HL-60/S4 treated with phorbol 12-myristate 13-acetate at 8.2 ng/mL for 4 days and 3 days (cell line): Measurements from ENCODE around the gene SLC4A9.

ENCODE experiments used
- in situ Hi-C: fragments of 300-500 bp; cut with MboI; formaldehyde crosslinking; loops from 2 replicates; pipeline ENCODE4 v1.15.0; 2022; ENCODE audit warnings: low sequenced_read_pairs

SLC4A9 gene

GRCh38 chr5:140360101-140360500 lies at the start of gene SLC4A9:
Gene SLC4A9, plus strand, starts transcription at chr5:140360194. Its CDS starts 43 bp downstream, at chr5:140360237.
- in situ Hi-C loops: loop anchor here (25.0 kb wide), 1 partner anchor 352 kb away; the partner anchor contains the start of gene ZMAT2

GRCh38 chr5:140310434-140310833 lies 49.6 kb upstream of the SLC4A9 start:
- in situ Hi-C loops: no loop called here

GRCh38 chr5:140311011-140311467 lies 49.0 kb upstream of the SLC4A9 start:
- in situ Hi-C loops: no loop called here

GRCh38 chr5:140312067-140312790 lies 47.8 kb upstream of the SLC4A9 start:
- in situ Hi-C loops: no loop called here

GRCh38 chr5:140312791-140313189 lies 47.2 kb upstream of the SLC4A9 start:
- in situ Hi-C loops: no loop called here

GRCh38 chr5:140317859-140318258 lies 42.1 kb upstream of the SLC4A9 start:
- in situ Hi-C loops: no loop called here

GRCh38 chr5:140318792-140319191 lies 41.2 kb upstream of the SLC4A9 start:
- in situ Hi-C loops: no loop called here

- in situ Hi-C loops: no loop called here
Measured at GRCh38 chr5:140319833-140320232, 40.2 kb upstream of the SLC4A9 start.

- in situ Hi-C loops: no loop called here
Measured at GRCh38 chr5:140321796-140322195, 38.2 kb upstream of the SLC4A9 start.

GRCh38 chr5:140322751-140323731 lies 37.0 kb upstream of the SLC4A9 start:
- in situ Hi-C loops: no loop called here

GRCh38 chr5:140324041-140324600 lies 35.9 kb upstream of the SLC4A9 start:
- in situ Hi-C loops: no loop called here

GRCh38 chr5:140324617-140325241 lies 35.3 kb upstream of the SLC4A9 start:
- in situ Hi-C loops: no loop called here

GRCh38 chr5:140325486-140325885 lies 34.5 kb upstream of the SLC4A9 start:
- in situ Hi-C loops: no loop called here

- in situ Hi-C loops: no loop called here
Measured at GRCh38 chr5:140327589-140327988, 32.4 kb upstream of the SLC4A9 start.

- in situ Hi-C loops: no loop called here
Measured at GRCh38 chr5:140328036-140328764, 31.8 kb upstream of the SLC4A9 start.

- in situ Hi-C loops: no loop called here
Measured at GRCh38 chr5:140329739-140330481, 30.1 kb upstream of the SLC4A9 start.

GRCh38 chr5:140331638-140332037 lies 28.4 kb upstream of the SLC4A9 start:
- in situ Hi-C loops: no loop called here

GRCh38 chr5:140336388-140336787 lies 23.6 kb upstream of the SLC4A9 start:
- in situ Hi-C loops: no loop called here

GRCh38 chr5:140337880-140338279 lies 22.1 kb upstream of the SLC4A9 start:
- in situ Hi-C loops: no loop called here
